HG03066 (cell line): Measurements from ENCODE around the gene FGF22.

ENCODE experiments used
- ATAC-seq: cut with Tn5 transposase; IDR thresholded peaks from one replicate; pipeline ENCODE4 v1.9.1; 2021; ENCODE audit warnings: low read depth; ENCODE audit not compliant: unreplicated experiment

FGF22 gene

DNA sequence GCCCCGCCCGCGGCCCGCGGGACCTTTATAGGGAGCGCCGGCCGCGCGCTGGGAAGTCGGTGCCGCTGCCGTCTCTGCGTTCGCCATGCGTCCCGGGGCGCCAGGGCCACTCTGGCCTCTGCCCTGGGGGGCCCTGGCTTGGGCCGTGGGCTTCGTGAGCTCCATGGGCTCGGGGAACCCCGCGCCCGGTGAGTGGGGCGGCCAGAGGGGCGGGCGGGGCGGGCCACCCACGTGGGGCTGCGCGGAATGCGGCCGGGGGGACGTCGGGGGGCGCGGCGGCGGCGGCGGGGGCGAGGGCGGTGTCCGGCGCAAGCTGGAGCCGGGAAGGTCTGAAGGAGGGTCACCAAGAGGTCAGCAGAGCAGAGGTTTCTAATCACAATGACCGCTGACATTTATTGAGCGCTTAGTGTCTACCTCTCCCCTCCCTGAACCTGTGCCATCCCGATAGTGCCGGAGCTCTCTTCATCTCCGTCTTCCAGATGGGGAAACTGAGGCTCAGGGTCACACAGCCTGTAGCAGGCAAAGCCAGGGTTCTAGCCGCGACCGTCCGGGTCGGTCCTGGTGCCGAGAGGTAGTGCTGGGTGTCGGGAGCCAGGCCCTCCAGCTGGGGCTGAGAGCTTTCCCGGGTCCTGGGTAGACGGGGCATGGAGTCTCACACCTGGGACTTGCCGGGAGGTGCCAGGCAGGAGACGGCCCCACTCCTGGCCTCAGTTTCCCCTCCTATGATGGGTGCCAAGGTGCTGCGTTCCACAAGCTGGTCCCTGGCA, 36.8 kb downstream of the FGF22 start, which contains the start of gene FSTL3:
Gene FSTL3, plus strand, starts transcription at position 54 of the 767 bp plus-strand sequence. Its CDS starts 32 bp downstream, at position 86.
- ATAC-seq: no peak

DNA sequence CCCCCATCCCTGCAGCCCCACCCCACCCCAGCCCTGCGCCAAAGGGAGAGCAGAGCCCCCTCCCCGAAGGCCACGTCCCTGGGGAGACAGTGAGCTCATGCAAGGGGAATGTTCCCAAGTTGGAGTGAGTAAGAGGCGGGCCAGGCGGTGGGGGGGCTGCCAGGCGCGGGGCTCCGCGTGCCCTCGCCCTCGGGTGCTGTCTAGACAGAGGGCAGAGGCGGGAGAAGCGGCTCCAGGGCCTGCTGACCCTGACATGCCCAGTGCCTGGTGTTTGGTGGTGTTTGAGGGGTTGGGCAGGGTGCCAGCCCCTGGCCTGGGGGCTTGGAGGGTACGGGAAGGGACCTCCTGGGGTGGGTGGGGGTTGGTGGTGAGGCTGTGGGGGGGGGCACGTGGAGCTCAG, 37.5 kb downstream of the FGF22 start:
- ATAC-seq: no peak

- no peak for ATAC-seq
Measured at GRCh38 chr19:677601-678436, 38.1 kb downstream of the FGF22 start.

GRCh38 chr19:678791-679388, 39.2 kb downstream of the FGF22 start:
- no peak for ATAC-seq

DNA sequence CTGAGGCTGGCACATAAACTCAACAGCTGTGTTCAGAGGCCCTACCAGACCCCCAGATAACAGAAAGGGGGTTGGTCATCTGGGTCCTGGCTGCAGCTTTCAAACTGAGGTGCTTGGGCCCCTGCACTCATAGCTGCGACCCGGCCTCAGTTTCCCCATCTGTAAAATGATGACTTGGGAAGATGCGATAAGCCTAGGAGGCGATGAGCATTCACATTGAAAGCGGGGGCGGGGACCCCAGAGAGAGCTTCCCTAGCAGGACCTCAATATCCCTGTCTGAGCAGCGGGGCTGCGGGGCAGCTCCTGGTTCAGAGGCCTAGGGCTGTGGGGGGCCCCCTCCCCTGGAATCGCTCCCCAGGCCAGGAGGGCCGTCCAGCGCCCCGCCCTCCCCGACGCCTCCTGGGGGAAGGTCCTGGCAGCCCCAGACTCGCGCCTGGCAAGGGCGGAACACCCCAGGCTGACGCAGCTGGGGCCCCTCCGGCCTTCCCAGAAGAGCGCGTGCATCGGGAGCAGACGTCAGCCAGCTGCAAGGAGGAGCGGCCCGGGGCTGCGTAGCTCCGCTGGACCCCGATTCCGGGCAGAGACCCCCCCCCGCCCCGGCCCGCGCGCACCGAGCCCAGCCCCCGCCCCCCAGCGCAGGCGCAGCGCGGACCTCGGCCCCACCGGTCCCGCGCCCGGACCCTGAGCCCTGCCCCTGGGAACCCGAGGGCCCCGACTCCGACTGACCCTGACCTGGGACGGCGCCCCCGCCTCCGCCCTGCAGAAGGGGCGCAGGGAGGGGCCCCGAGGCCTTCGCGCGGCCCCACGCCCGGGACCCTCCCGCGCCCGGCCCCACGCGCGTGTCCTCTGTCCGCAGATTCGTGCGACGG, 40.0 kb downstream of the FGF22 start:
- ATAC-seq: peak; percentile 15

DNA sequence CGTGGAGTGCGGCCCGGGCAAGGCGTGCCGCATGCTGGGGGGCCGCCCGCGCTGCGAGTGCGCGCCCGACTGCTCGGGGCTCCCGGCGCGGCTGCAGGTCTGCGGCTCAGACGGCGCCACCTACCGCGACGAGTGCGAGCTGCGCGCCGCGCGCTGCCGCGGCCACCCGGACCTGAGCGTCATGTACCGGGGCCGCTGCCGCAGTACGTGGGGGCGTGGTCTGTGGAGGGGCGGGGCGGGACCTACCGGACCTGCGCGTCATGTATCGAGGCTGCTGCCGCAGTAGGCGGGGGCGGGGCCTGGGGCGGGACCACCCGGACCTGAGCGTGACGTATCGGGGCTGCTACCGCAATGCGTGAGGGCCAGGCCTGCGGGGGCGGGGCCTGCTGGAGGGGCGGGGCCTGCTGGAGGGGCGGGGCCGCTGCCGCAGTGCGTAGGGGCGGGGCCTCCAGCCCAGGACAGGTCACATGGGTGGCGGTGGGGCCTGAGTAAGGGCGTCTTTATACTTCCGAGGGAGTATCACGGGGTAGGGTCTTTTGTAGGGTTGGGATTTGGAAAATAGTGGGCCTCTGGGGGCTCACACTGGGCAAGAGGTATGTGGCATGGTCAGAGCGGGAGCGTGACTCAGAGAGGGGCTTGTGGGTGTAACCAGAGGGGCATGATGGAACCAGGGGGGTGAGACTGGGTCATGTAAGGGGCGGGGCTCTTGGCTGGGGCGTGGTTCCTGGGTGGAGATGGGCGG, 40.8 kb downstream of the FGF22 start:
- peak; percentile 57 for ATAC-seq

DNA sequence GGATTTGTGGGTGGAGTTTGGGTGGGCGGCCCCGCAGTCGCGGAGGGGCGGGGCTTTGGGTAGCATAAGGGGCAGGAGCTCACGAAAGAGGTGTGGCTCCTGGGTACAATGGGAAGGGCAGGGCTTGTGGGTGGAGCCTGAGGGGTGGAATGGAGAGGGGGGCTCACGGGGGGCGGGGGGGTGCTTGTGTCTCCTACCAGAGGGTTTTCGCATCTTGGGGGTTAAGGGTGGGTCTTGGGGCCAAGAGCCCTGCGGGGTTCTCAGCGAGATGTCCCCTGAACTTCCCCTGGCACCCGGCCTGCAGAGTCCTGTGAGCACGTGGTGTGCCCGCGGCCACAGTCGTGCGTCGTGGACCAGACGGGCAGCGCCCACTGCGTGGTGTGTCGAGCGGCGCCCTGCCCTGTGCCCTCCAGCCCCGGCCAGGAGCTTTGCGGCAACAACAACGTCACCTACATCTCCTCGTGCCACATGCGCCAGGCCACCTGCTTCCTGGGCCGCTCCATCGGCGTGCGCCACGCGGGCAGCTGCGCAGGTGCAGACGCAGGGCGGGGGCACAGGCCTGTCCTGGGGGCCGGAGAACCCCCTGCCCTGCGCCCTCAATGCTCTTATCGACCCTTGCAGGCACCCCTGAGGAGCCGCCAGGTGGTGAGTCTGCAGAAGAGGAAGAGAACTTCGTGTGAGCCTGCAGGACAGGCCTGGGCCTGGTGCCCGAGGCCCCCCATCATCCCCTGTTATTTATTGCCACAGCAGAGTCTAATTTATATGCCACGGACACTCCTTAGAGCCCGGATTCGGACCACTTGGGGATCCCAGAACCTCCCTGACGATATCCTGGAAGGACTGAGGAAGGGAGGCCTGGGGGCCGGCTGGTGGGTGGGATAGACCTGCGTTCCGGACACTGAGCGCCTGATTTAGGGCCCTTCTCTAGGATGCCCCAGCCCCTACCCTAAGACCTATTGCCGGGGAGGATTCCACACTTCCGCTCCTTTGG, 41.6 kb downstream of the FGF22 start:
- peak; percentile 45 for ATAC-seq

- no peak for ATAC-seq
Measured at GRCh38 chr19:682678-683320, 43.1 kb downstream of the FGF22 start.

- no peak for ATAC-seq
Measured at GRCh38 chr19:685454-685931, 45.8 kb downstream of the FGF22 start.

DNA sequence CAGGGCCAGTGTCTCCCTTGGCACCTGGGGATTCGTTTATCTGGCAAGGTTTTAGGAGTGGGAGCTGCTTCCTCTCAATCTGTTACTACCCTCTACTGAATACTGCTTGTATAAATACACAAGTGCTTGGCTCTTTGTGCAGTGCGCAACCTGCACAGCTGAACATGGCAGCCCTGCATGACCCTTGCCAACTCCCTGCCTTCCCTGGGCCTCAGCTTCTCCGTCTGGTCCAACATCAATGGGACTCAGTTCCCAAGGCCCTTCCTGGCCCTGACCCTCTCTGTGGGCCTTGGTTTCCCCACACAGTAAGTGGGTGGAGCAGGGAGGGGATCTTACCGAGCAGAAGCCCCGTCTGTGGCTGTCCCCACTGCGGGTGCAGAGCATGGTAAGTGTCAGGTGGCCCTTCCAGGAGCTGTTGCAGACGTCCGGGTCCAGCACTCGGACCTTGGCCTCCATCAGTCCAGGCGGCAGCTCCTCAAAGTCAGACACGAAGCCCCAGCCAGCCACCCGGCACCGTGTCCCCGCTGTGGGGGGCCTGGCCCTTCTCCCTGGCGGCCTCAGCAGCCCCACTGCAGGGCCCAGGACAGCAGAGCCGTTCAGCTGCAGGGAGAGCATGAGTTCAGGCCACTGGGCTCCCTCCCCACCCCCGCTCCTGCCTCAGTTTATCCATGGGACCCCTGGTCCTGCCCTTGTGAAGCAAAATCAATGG, 47.1 kb downstream of the FGF22 start:
- ATAC-seq: no peak

DNA sequence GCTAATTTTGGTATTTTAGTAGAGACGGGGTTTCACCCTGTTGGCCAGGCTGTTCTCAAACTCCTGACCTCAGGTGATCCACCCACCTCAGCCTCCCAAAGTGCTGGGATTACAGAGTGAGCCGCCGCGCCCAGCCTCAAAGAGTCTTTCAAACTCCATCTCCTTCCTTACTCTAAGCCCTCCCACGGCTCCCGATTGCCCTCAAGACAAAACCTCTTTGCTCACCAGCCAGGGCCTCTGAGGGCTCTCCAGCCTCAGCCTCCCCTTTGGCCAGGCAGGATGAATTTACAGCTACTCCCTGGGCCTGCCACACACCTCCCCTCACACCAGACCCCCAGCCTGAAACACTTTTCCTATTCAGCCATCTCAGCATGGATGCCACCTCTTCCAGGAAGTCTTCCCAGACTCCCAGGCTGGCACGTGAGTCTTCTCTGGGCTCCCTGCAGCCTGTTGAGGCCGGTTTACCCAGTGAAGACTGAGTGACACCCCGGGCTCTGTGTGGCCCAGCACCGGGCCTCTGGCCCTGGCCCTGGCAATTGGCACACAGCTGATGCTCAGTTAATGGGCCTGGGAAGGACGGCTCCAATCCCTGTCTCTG, 48.0 kb downstream of the FGF22 start:
- ATAC-seq: no peak

GRCh38 chr19:688214-688613, 48.5 kb downstream of the FGF22 start:
- no peak for ATAC-seq

DNA sequence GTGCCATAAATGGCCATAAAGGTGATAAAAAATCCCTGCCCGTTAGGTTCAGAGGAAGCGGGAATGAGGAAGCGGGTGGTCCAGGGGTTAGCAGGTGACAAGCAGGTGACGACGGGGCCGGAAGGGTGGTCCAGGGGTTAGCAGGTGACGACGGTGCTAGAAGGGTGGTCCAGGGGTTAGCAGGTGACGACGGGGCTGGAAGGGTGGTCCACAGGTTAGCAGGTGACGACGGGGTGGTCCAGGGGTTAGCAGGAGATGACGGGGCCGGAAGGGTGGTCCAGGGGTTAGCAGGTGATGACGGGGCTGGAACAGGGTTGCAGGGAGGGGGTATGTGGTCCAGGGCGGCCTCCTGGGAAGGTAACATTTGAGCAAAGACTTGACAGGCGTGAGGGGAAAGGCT, 49.3 kb downstream of the FGF22 start:
- ATAC-seq: no peak

DNA sequence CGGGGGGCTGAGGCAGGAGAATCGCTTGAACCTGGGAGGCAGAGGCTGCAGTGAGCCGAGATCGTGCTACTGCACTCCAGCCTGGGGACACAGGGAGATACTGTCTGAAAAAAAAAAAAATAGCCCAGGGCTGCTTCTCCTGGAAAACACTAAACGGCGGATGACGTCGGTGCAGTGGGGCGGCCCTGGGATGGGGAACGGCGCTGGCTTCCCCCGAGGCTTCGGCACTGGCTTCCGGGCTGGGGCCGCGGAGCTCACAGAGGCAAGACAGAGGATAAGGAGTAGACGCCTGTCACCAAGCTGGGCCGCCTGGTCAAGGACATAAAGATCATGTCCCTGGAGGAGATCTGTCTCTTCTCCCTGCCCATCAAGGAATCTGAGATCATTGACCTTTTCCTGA, 50.5 kb downstream of the FGF22 start:
- ATAC-seq: no peak
